ENCODE results near the gene ANKRD29. TPM values are rescaled to one million over a fixed set of nuclear protein-coding genes. Genes with fewer than 3 reads are reported as not detected.

ANKRD29 gene
- total RNA-seq, 1 donor from 2014 or later, result not detected

GRCh38 chr18:23569299-23570063 is 93.2 kb downstream of the ANKRD29 start:
- Mint-ChIP-seq H3K27me3 (ENCODE audit: unreplicated experiment) (no peaks in the 10 kb centered on the region), H3K4me3 (ENCODE audit: unreplicated experiment) (no peak overlapping the region), H3K36me3 (ENCODE audit: unreplicated experiment) (no peaks in the 10 kb centered on the region), H3K4me1 (ENCODE audit: low read depth, unreplicated experiment) (peaks cover 8% of the 10 kb centered on the region), H3K9me3 (ENCODE audit: unreplicated experiment) (peaks cover 1% of the 10 kb centered on the region), H3K27ac (ENCODE audit: unreplicated experiment) (no peak overlapping the region)
- DNase-seq, result no peak
- no peak for TF ChIP-seq CTCF (IDR thresholded peaks at IDR 0.05; ENCODE audit: partially characterized antibody, unreplicated experiment)

- Mint-ChIP-seq H3K27ac (ENCODE audit: unreplicated experiment) (no peak overlapping the region), H3K36me3 (ENCODE audit: unreplicated experiment) (no peaks in the 10 kb centered on the region), H3K9me3 (ENCODE audit: unreplicated experiment) (peaks cover 1% of the 10 kb centered on the region), H3K4me3 (ENCODE audit: unreplicated experiment) (no peak overlapping the region), H3K4me1 (ENCODE audit: low read depth, unreplicated experiment) (no peaks in the 10 kb centered on the region), H3K27me3 (ENCODE audit: unreplicated experiment) (no peaks in the 10 kb centered on the region)
- DNase-seq, result no peak
- no peak for TF ChIP-seq CTCF (IDR thresholded peaks at IDR 0.05; ENCODE audit: partially characterized antibody, unreplicated experiment)
Measured at GRCh38 chr18:23568281-23569138, 94.2 kb downstream of the ANKRD29 start.

GRCh38 chr18:23567671-23568070 is 95.0 kb downstream of the ANKRD29 start:
- TF ChIP-seq CTCF (IDR thresholded peaks at IDR 0.05; ENCODE audit: partially characterized antibody, unreplicated experiment), result no peak
- no peaks in the 10 kb centered on the region for H3K36me3 Mint-ChIP-seq (ENCODE audit: unreplicated experiment)
- DNase-seq, result no peak
- H3K4me1 Mint-ChIP-seq (ENCODE audit: low read depth, unreplicated experiment), result no peaks in the 10 kb centered on the region
- H3K27me3 Mint-ChIP-seq (ENCODE audit: unreplicated experiment), result no peaks in the 10 kb centered on the region
- H3K9me3 Mint-ChIP-seq (ENCODE audit: unreplicated experiment), result peaks cover 1% of the 10 kb centered on the region
- no peak overlapping the region for H3K27ac Mint-ChIP-seq (ENCODE audit: unreplicated experiment)
- H3K4me3 Mint-ChIP-seq (ENCODE audit: unreplicated experiment), result no peak overlapping the region

- DNase-seq, result no peak
- H3K4me1 Mint-ChIP-seq (ENCODE audit: low read depth, unreplicated experiment), result no peaks in the 10 kb centered on the region
- H3K27ac Mint-ChIP-seq (ENCODE audit: unreplicated experiment), result no peak overlapping the region
- no peaks in the 10 kb centered on the region for H3K36me3 Mint-ChIP-seq (ENCODE audit: unreplicated experiment)
- no peak overlapping the region for H3K4me3 Mint-ChIP-seq (ENCODE audit: unreplicated experiment)
- H3K9me3 Mint-ChIP-seq (ENCODE audit: unreplicated experiment), result peaks cover 1% of the 10 kb centered on the region
- TF ChIP-seq CTCF (IDR thresholded peaks at IDR 0.05; ENCODE audit: partially characterized antibody, unreplicated experiment), result no peak
- H3K27me3 Mint-ChIP-seq (ENCODE audit: unreplicated experiment), result no peaks in the 10 kb centered on the region
Measured at GRCh38 chr18:23565916-23566547, 96.7 kb downstream of the ANKRD29 start.
